ENCODE data around the gene BRIP1. TPM values are rescaled to one million over a fixed set of nuclear protein-coding genes. Genes with fewer than 3 reads are reported as not detected.

BRIP1 gene
- total RNA-seq, 1 donor: 6.2 TPM

- H3K4me1 ChIP-seq (ENCODE audit: insufficient read depth, low read length): no peaks in the 10 kb centered on the region
- no peaks in the 10 kb centered on the region for H4K20me1 ChIP-seq (ENCODE audit: insufficient read depth, low read length)
- no peak overlapping the region for H2AFZ ChIP-seq (ENCODE audit: low read length)
- no peak overlapping the region for H3K4me3 ChIP-seq (ENCODE audit: insufficient read depth, low read length)
- H3K9me3 ChIP-seq (ENCODE audit: low read depth, low read length): peaks cover 9% of the 10 kb centered on the region
- DNase-seq (ENCODE audit: insufficient read length, low spot score, missing footprints): no peak
- no peak for TF ChIP-seq CTCF (IDR thresholded peaks at IDR 0.05; ENCODE audit: extremely low read depth, low read depth, low read length)
- no peaks in the 10 kb centered on the region for H3K36me3 ChIP-seq (ENCODE audit: insufficient read depth, low read length)
- H3K79me2 ChIP-seq (ENCODE audit: insufficient read depth, low read length): no peaks in the 10 kb centered on the region
- no peaks in the 10 kb centered on the region for H3K27me3 ChIP-seq (ENCODE audit: insufficient read depth, low read length)
- no peak overlapping the region for H3K4me2 ChIP-seq (ENCODE audit: insufficient read depth, low read length)
- no peak overlapping the region for H3K27ac ChIP-seq (ENCODE audit: low read depth, low read length)
Observed at GRCh38 chr17:61702450-61702849, 160.9 kb downstream of the BRIP1 start.

- Histone ChIP-seq H4K20me1 (ENCODE audit: insufficient read depth, low read length) (no peaks in the 10 kb centered on the region), H3K4me2 (ENCODE audit: insufficient read depth, low read length) (no peak overlapping the region), H3K27me3 (ENCODE audit: insufficient read depth, low read length) (no peaks in the 10 kb centered on the region), H3K9me3 (ENCODE audit: low read depth, low read length) (peaks cover 9% of the 10 kb centered on the region), H3K36me3 (ENCODE audit: insufficient read depth, low read length) (no peaks in the 10 kb centered on the region), H2AFZ (ENCODE audit: low read length) (no peak overlapping the region), H3K79me2 (ENCODE audit: insufficient read depth, low read length) (no peaks in the 10 kb centered on the region), H3K4me1 (ENCODE audit: insufficient read depth, low read length) (no peaks in the 10 kb centered on the region), H3K4me3 (ENCODE audit: insufficient read depth, low read length) (no peak overlapping the region), H3K27ac (ENCODE audit: low read depth, low read length) (no peak overlapping the region)
- TF ChIP-seq CTCF (IDR thresholded peaks at IDR 0.05; ENCODE audit: extremely low read depth, low read depth, low read length): no peak
- DNase-seq (ENCODE audit: insufficient read length, low spot score, missing footprints): no peak
Observed at GRCh38 chr17:61701978-61702377, 161.3 kb downstream of the BRIP1 start.

GRCh38 chr17:61701334-61701733 is 162.0 kb downstream of the BRIP1 start:
- no peak overlapping the region for H2AFZ ChIP-seq (ENCODE audit: low read length)
- peaks cover 9% of the 10 kb centered on the region for H3K9me3 ChIP-seq (ENCODE audit: low read depth, low read length)
- H3K4me3 ChIP-seq (ENCODE audit: insufficient read depth, low read length): no peak overlapping the region
- H3K4me2 ChIP-seq (ENCODE audit: insufficient read depth, low read length): no peak overlapping the region
- no peaks in the 10 kb centered on the region for H3K79me2 ChIP-seq (ENCODE audit: insufficient read depth, low read length)
- no peaks in the 10 kb centered on the region for H3K4me1 ChIP-seq (ENCODE audit: insufficient read depth, low read length)
- H3K27me3 ChIP-seq (ENCODE audit: insufficient read depth, low read length): no peaks in the 10 kb centered on the region
- H3K27ac ChIP-seq (ENCODE audit: low read depth, low read length): no peak overlapping the region
- DNase-seq (ENCODE audit: insufficient read length, low spot score, missing footprints): no peak
- H4K20me1 ChIP-seq (ENCODE audit: insufficient read depth, low read length): no peaks in the 10 kb centered on the region
- no peaks in the 10 kb centered on the region for H3K36me3 ChIP-seq (ENCODE audit: insufficient read depth, low read length)
- no peak for TF ChIP-seq CTCF (IDR thresholded peaks at IDR 0.05; ENCODE audit: extremely low read depth, low read depth, low read length)

GRCh38 chr17:61700252-61700651 is 163.1 kb downstream of the BRIP1 start:
- no peak for DNase-seq (ENCODE audit: insufficient read length, low spot score, missing footprints)
- H3K36me3 ChIP-seq (ENCODE audit: insufficient read depth, low read length): no peaks in the 10 kb centered on the region
- no peak overlapping the region for H3K4me3 ChIP-seq (ENCODE audit: insufficient read depth, low read length)
- no peaks in the 10 kb centered on the region for H3K79me2 ChIP-seq (ENCODE audit: insufficient read depth, low read length)
- TF ChIP-seq CTCF (IDR thresholded peaks at IDR 0.05; ENCODE audit: extremely low read depth, low read depth, low read length): no peak
- H3K4me1 ChIP-seq (ENCODE audit: insufficient read depth, low read length): no peaks in the 10 kb centered on the region
- peaks cover 9% of the 10 kb centered on the region for H3K9me3 ChIP-seq (ENCODE audit: low read depth, low read length)
- no peaks in the 10 kb centered on the region for H3K27me3 ChIP-seq (ENCODE audit: insufficient read depth, low read length)
- no peak overlapping the region for H2AFZ ChIP-seq (ENCODE audit: low read length)
- no peak overlapping the region for H3K4me2 ChIP-seq (ENCODE audit: insufficient read depth, low read length)
- no peak overlapping the region for H3K27ac ChIP-seq (ENCODE audit: low read depth, low read length)
- no peaks in the 10 kb centered on the region for H4K20me1 ChIP-seq (ENCODE audit: insufficient read depth, low read length)
